ENCODE results near the gene ACVR2A.

The ACVR2A gene

DNA sequence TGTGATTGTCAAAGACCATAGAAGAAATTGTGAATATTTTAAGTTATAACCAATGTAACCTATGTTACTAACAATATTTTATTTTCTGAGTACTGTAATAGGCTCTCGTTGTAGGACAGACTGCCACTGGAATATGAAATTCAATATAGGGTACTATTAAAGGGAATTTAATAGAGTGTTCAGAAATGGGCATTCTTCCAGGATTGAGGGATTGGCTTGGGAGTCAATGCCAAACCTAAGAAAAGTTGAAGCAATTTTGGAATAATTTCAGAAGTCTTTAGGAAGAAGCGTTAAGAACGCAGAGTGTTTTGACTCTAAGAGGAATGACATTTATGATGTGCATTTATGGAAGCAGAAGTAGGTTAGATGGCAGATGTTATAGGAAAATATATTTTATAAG lies 79.0 kb downstream of the ACVR2A start:
- no peak for DNase-seq (ENCODE audit: low spot score)
- no peaks in the 10 kb centered on the region for H3K9me3 Mint-ChIP-seq
- H3K27me3 Mint-ChIP-seq (ENCODE audit: low read depth): no peaks in the 10 kb centered on the region
- H3K27ac Mint-ChIP-seq: no peak overlapping the region
- H3K4me1 Mint-ChIP-seq (ENCODE audit: low read depth): no peaks in the 10 kb centered on the region
- peaks cover 1% of the 10 kb centered on the region for H3K36me3 Mint-ChIP-seq (ENCODE audit: low read depth)
- H3K4me3 Mint-ChIP-seq: no peak overlapping the region

DNA sequence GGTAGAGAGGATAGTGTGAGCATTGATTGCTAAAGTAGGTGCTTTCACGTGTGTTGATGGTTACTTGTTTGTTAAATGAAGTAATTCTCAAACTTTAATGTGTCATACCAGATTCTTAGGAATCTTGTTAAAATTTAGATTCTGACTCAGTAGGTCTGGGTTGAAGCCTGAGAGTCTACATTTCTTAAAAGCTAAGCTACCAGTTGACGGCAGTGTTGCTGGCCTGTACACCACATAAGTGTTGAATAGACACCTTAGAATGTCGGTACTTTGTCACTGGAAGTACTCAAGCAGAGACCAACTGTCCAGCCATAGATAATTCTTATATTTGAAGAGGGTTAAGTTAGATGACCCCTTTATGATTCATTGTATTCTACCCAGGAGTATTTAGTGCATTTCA lies 79.8 kb downstream of the ACVR2A start:
- no peaks in the 10 kb centered on the region for H3K9me3 Mint-ChIP-seq
- peaks cover 1% of the 10 kb centered on the region for H3K36me3 Mint-ChIP-seq (ENCODE audit: low read depth)
- H3K27me3 Mint-ChIP-seq (ENCODE audit: low read depth): no peaks in the 10 kb centered on the region
- H3K27ac Mint-ChIP-seq: no peak overlapping the region
- H3K4me1 Mint-ChIP-seq (ENCODE audit: low read depth): no peaks in the 10 kb centered on the region
- no peak for DNase-seq (ENCODE audit: low spot score)
- no peak overlapping the region for H3K4me3 Mint-ChIP-seq

DNA sequence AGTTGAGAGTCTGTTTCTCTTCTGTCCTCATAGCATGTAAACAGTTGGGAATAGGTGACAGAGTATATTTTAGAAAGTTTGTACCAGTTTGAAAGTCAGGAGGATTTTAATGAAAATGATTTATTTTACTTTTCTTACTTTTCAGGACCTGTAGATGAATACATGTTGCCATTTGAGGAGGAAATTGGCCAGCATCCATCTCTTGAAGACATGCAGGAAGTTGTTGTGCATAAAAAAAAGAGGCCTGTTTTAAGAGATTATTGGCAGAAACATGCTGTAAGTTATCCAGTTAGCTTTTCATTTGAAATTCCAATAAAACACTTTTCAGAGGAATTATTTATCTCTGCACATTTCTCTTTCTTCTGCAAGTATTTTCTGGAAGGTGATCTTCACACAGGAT lies 81.1 kb downstream of the ACVR2A start:
- H3K36me3 Mint-ChIP-seq (ENCODE audit: low read depth): peaks cover 1% of the 10 kb centered on the region
- no peak overlapping the region for H3K4me3 Mint-ChIP-seq
- H3K4me1 Mint-ChIP-seq (ENCODE audit: low read depth): no peaks in the 10 kb centered on the region
- H3K27me3 Mint-ChIP-seq (ENCODE audit: low read depth): no peaks in the 10 kb centered on the region
- H3K9me3 Mint-ChIP-seq: no peaks in the 10 kb centered on the region
- no peak overlapping the region for H3K27ac Mint-ChIP-seq
- DNase-seq (ENCODE audit: low spot score): no peak

DNA sequence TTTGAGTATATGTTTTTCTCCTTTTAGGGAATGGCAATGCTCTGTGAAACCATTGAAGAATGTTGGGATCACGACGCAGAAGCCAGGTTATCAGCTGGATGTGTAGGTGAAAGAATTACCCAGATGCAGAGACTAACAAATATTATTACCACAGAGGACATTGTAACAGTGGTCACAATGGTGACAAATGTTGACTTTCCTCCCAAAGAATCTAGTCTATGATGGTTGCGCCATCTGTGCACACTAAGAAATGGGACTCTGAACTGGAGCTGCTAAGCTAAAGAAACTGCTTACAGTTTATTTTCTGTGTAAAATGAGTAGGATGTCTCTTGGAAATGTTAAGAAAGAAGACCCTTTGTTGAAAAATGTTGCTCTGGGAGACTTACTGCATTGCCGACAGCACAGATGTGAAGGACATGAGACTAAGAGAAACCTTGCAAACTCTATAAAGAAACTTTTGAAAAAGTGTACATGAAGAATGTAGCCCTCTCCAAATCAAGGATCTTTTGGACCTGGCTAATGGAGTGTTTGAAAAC lies 82.3 kb downstream of the ACVR2A start:
- H3K27ac Mint-ChIP-seq: no peak overlapping the region
- H3K4me1 Mint-ChIP-seq (ENCODE audit: low read depth): no peaks in the 10 kb centered on the region
- DNase-seq (ENCODE audit: low spot score): no peak
- no peak overlapping the region for H3K4me3 Mint-ChIP-seq
- H3K36me3 Mint-ChIP-seq (ENCODE audit: low read depth): peaks cover 3% of the 10 kb centered on the region
- no peaks in the 10 kb centered on the region for H3K27me3 Mint-ChIP-seq (ENCODE audit: low read depth)
- no peaks in the 10 kb centered on the region for H3K9me3 Mint-ChIP-seq

DNA sequence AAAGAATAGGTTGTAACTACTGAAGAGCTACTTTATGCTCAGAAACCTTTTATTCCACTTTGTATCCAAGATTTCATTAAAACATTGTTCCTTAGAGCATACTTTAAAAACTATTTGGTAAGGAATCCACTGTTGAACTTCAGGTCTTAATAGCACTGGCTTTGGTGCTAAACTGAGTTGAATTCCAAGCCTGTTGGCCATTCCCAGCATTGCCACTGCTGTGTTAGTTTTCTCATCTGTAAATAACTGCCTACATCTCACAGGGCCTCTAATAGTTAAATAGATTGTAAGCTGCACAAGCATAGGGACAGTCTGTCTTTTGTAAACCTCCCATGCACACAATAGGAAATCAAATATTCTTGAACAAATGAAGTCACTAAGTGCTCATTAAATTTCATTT lies 89.1 kb downstream of the ACVR2A start:
- no peaks in the 10 kb centered on the region for H3K4me1 Mint-ChIP-seq (ENCODE audit: low read depth)
- no peak overlapping the region for H3K27ac Mint-ChIP-seq
- peaks cover 12% of the 10 kb centered on the region for H3K36me3 Mint-ChIP-seq (ENCODE audit: low read depth)
- no peaks in the 10 kb centered on the region for H3K27me3 Mint-ChIP-seq (ENCODE audit: low read depth)
- DNase-seq (ENCODE audit: low spot score): no peak
- H3K4me3 Mint-ChIP-seq: no peak overlapping the region
- H3K9me3 Mint-ChIP-seq: no peaks in the 10 kb centered on the region

DNA sequence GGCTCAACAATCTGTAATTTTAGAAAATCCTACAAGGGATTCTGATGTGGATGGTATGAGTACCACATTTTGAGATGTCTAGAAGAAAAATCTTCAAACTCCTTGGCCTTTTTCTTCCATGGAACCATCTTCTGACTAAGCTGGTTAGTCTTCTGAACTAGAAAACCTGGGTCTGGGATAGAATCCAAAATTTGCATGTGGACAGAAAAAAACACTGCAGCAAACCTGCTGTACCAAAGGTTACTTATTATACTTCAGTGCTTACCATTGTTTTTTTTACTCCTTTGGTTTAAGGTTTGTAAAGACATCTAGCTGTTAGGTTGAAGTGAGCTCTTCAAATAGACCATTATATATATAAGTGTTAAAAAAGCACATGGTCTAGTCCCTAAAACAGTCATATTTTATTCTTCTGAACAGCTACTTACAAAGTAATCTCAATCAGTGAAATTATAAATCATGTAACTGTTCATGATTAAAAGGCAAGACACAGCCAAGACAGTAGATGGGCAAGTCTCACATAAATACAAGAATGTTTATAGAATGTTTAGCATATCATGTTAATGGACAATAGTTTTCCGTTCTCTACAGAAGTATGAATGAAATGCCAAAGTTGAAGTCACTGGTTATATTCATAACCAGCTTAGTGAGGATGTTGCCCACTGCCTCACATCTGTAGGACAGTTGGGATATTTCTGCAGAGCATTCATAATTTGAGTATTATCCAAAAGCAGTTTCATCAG lies 90.2 kb downstream of the ACVR2A start:
- no peak for DNase-seq (ENCODE audit: low spot score)
- Mint-ChIP-seq H3K9me3 (no peaks in the 10 kb centered on the region), H3K4me1 (ENCODE audit: low read depth) (no peaks in the 10 kb centered on the region), H3K36me3 (ENCODE audit: low read depth) (peaks cover 12% of the 10 kb centered on the region), H3K27me3 (ENCODE audit: low read depth) (no peaks in the 10 kb centered on the region), H3K4me3 (no peak overlapping the region), H3K27ac (no peak overlapping the region)

GRCh38 chr2:147937744-147938349 lies 93.0 kb downstream of the ACVR2A start:
- Mint-ChIP-seq H3K4me3 (no peak overlapping the region), H3K4me1 (ENCODE audit: low read depth) (no peaks in the 10 kb centered on the region), H3K27ac (no peak overlapping the region), H3K27me3 (ENCODE audit: low read depth) (no peaks in the 10 kb centered on the region), H3K9me3 (no peaks in the 10 kb centered on the region), H3K36me3 (ENCODE audit: low read depth) (peaks cover 12% of the 10 kb centered on the region)
- no peak for DNase-seq (ENCODE audit: low spot score)

DNA sequence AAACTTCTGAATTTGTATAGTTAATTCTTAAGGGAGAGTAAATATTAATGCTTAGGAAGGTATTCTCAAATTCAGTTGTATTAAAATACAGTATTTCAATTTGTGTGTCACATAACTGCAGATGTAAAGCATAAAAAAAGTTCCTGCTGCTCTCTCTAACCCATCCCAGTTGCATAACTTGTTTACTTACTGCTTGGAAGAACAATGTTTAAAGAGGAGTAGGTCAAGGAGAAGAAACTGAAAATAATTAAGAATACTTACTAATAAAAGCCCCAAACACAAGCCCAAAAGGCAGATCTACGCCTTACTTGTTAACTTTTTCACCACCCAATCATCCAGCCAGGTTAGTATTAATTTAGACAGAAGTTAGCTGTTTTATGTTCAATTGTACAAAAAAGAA lies 94.5 kb downstream of the ACVR2A start:
- Mint-ChIP-seq H3K27me3 (ENCODE audit: low read depth) (no peaks in the 10 kb centered on the region), H3K27ac (no peak overlapping the region), H3K4me1 (ENCODE audit: low read depth) (no peaks in the 10 kb centered on the region), H3K36me3 (ENCODE audit: low read depth) (peaks cover 10% of the 10 kb centered on the region), H3K4me3 (no peak overlapping the region), H3K9me3 (no peaks in the 10 kb centered on the region)
- no peak for DNase-seq (ENCODE audit: low spot score)

DNA sequence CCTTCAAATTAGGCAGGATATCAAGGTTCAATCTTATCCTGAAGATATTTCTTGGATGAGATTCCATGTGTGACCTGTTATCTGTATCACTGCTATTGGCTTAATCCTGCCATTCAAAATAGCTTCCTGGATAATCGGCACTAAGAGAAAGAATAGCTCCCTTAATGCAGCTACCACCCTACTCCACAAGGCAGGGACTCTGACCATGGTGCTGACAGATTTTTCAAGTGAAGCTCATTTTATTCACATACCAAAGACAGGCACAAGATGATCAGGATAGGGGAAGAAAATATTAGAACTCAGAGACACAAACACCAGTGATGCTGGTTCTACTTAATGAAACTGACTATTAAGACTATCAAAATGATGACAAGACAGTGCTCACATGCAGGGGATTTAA lies 100.8 kb downstream of the ACVR2A start:
- H3K27me3 Mint-ChIP-seq (ENCODE audit: low read depth): no peaks in the 10 kb centered on the region
- no peak overlapping the region for H3K27ac Mint-ChIP-seq
- H3K4me3 Mint-ChIP-seq: no peak overlapping the region
- peaks cover 8% of the 10 kb centered on the region for H3K36me3 Mint-ChIP-seq (ENCODE audit: low read depth)
- no peaks in the 10 kb centered on the region for H3K4me1 Mint-ChIP-seq (ENCODE audit: low read depth)
- H3K9me3 Mint-ChIP-seq: no peaks in the 10 kb centered on the region
- DNase-seq (ENCODE audit: low spot score): no peak

DNA sequence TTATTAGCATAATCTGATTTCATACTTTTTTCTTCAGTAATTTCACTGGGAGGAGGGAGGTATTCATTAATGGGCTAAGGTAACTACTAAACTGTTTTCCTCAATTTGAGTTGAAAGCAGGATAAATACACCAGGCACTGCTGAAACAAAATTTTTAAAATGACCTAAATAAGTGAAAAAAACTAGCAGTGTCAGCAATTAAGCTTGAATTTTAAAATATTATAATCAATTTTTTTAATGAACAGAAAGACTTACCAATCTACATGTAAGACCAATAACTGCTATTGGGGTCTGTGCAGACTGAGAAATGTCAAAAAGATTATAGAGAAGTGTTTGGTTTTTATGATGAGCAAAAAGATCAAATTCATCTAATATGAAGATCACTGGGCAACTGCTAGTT lies 107.3 kb downstream of the ACVR2A start:
- H3K4me1 Mint-ChIP-seq (ENCODE audit: low read depth): no peaks in the 10 kb centered on the region

DNA sequence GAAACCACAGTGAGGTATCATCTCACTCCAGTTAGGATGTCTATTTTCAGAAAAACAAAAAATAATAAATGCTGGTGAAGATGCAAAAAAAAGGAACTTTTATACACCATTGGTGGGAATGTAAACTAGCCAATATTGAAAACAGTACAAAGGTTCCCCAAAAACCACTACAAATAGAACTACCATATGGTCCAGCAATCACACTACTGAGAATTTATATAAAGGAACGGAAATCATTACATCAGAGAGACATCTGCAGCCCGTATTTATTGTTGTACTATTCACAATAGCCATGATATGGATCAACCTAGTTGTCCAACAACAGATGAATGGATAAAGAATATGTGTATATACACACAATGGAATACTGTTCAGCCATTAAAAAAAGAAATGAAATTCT lies 123.7 kb downstream of the ACVR2A start:
- Mint-ChIP-seq H3K36me3 (ENCODE audit: low read depth) (peaks cover 50% of the 10 kb centered on the region), H3K4me3 (no peak overlapping the region), H3K4me1 (ENCODE audit: low read depth) (no peaks in the 10 kb centered on the region), H3K27me3 (ENCODE audit: low read depth) (no peaks in the 10 kb centered on the region), H3K9me3 (peaks cover 37% of the 10 kb centered on the region), H3K27ac (no peak overlapping the region)
- no peak for DNase-seq (ENCODE audit: low spot score)

More for the DNA sequence above, 107.3 kb downstream of the ACVR2A start:
- Mint-ChIP-seq H3K27me3 (ENCODE audit: low read depth) (no peaks in the 10 kb centered on the region), H3K27ac (no peak overlapping the region), H3K9me3 (no peaks in the 10 kb centered on the region), H3K36me3 (ENCODE audit: low read depth) (peaks cover 16% of the 10 kb centered on the region), H3K4me3 (no peak overlapping the region)
- no peak for DNase-seq (ENCODE audit: low spot score)

GRCh38 chr2:147976102-147976501 lies 131.3 kb downstream of the ACVR2A start:
- no peaks in the 10 kb centered on the region for H3K27me3 Mint-ChIP-seq (ENCODE audit: low read depth)
- no peak for DNase-seq (ENCODE audit: low spot score)

GRCh38 chr2:147977679-147978078 lies 132.8 kb downstream of the ACVR2A start:
- DNase-seq (ENCODE audit: low spot score): no peak
- Mint-ChIP-seq H3K27me3 (ENCODE audit: low read depth) (no peaks in the 10 kb centered on the region), H3K27ac (no peak overlapping the region), H3K4me3 (no peak overlapping the region), H3K36me3 (ENCODE audit: low read depth) (peaks cover 8% of the 10 kb centered on the region), H3K4me1 (ENCODE audit: low read depth) (peaks cover 9% of the 10 kb centered on the region), H3K9me3 (no peaks in the 10 kb centered on the region)

More at GRCh38 chr2:147976102-147976501, 131.3 kb downstream of the ACVR2A start:
- Mint-ChIP-seq H3K4me3 (no peak overlapping the region), H3K9me3 (no peaks in the 10 kb centered on the region), H3K36me3 (ENCODE audit: low read depth) (peaks cover 8% of the 10 kb centered on the region), H3K27ac (no peak overlapping the region), H3K4me1 (ENCODE audit: low read depth) (peaks cover 5% of the 10 kb centered on the region)
